Stimulated activated CD8-positive, alpha-beta memory T cell treated with anti-CD3 and anti-CD28 coated beads, Interleukin-12 subunit alpha, Interleukin-12 subunit beta, amount 100 ng/mL, for 4 hours (primary cell): ENCODE measurements around the gene BIRC6.
"Not testable (repeated sequence)": the region's sequence is repeated elsewhere in the genome, so short reads cannot be mapped to it uniquely, and the experiment has no call there.

Experiments used
- DNase-seq: peaks from one replicate; pipeline ENCODE4 v3.0.0-alpha.2; 2020; ENCODE audit warnings: low read depth

The BIRC6 gene

DNA sequence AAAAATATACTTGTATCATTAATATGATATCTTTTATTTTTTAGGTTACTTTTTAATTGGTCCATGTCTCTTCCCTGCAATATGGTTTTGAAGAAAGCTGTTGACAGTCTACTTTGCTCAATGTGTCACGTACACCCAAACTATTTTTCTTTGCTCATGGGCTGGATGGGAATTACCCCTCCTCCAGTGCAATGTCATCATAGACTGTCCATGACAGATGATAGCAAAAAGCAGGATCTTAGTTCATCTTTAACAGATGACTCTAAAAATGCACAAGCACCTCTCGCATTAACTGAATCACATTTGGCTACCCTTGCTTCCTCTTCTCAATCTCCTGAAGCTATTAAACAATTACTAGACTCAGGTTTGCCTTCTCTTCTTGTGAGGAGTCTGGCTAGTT, 158.1 kb downstream of the BIRC6 start:
- DNase-seq: no peak

DNA sequence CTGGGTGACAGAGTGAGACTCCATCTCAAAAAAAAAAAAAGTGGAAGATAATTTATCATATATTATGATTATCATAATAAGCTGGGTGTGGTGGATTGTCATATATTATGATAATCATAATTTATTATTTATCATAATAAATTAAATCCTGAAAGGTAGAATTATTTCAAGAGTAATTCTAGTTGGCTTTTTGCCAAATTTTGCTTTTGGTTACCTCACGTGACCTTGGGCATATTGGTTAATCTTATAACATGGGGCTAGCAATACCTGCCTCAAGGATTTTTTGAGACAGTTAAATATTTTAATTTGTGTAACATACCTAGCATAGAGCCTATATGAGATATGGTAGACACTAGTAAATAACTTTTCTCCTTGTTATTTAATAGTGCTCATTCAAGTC, 159.7 kb downstream of the BIRC6 start:
- no peak for DNase-seq

DNA sequence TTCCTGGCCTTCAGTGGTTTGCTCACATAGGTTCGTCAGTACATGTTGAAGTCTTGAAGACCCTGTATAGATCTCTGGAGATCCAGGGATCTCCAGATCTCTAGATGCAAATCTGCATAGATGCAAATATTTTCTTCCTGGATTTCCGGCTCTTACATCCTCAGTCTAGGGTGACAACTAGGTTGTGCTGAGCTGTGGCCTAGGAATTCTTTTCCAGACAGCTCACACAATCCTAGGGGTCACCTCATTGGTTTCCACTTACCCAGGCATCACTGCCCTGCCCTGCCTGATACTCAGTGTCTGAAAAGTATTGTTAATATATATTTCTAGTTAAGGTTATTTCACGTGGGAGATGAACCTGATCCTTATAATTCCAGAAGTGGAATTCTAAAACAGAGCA, 165.9 kb downstream of the BIRC6 start:
- no peak for DNase-seq

DNA sequence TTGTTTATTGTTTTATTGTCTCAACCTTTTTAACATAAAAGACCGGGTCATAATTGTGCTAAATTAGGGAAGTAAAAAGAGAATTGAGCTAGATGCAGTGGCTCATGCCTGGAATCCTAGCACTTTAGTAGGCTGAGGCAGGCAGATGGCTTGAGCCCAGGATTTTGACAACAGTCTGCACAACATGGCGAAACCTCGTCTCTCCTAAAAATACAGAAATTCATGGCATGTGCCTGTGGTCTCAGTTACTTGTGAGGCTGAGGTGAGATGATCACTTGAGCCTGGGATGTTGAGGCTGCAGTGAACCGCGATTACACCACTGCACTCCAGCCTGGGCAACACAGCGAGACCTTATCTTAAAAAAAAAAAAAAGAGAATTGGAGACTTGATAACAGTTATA, 166.9 kb downstream of the BIRC6 start:
- no peak for DNase-seq

DNA sequence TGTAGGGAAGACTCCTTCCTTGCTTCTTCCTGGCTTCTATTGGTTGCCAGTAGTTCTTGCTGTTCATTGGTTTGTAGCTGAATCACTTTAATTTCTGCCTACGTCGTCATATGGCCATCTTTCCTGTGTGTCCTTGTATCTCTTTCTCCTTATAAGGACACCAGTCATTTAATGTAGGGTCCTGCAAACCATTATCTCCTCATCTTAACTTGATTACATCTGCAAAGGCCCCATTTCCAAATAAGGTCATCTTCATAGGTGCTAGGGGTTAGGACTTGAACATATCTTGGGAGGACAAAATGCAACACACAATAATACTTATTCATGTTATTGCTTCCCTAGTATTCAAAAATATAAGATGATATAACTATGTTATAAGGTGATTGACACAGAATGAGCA, 175.5 kb downstream of the BIRC6 start:
- no peak for DNase-seq

DNA sequence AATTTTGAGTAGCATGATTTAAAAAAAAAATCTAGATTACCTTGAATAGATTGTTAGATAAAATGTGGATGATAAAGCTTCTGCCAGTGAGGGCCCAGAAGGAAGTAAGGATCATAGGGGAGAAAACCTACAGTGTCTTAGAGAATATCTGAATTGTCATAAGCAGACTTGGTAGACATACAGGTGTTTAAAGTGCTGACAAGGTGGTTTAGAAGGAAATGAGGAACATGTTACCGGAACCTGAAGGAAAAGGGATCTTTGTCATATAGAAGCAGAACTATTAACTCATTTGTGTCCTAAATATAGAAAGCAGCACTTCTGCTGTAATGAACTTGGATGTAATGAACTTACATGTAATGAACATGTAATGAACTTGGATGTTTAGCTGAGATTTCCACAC, 176.1 kb downstream of the BIRC6 start:
- DNase-seq: no peak

DNA sequence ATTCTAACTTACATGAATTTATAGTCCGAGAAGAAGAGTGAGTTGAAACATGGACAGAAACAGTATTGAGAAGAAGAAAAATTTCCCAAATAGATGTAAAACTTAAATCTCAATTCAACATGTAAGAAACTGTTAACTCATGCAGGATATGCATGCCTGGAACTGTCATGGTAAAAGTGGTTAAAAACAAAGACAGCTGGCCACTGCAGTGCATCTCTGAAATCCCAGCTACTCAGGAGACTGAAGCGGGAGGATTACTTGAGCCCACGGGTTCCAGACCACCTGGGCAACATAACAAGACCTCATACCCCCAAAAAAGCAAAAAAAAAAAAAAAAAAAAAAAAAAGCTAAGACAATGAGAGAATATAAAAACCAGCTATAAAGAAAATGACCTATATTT, 178.0 kb downstream of the BIRC6 start:
- no peak for DNase-seq

- no peak for DNase-seq
Measured at GRCh38 chr2:32538735-32539134, 181.9 kb downstream of the BIRC6 start.

GRCh38 chr2:32552483-32552882, 195.7 kb downstream of the BIRC6 start:
- DNase-seq: not testable (repeated sequence)

DNA sequence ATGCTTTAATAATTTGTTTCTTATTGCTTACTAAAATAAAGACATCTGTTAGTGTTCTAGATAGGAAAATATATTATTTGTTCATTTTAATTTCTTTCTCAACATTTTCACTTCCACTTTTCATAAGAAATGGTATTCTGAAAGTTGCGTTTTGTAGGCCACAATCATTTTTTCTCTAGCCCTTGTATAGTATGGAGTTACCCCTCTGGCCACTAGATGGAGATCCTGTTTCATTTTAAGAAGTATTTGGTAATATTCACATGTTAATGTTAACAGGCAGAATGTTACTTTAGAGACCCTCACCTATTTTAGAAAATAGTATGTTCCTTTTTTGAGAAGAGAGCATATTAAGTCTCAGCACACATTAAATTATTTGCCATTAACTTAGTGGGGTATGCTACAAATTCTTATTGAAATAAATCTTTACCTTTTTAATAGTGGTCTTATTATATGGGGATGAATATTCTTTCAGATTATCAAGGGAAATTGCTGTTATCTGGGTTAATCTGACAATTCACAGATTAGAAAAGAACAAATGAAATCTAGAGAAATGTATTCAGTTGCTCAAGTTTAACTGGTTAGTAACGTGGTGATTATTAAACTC, 197.1 kb downstream of the BIRC6 start:
- no peak for DNase-seq

DNA sequence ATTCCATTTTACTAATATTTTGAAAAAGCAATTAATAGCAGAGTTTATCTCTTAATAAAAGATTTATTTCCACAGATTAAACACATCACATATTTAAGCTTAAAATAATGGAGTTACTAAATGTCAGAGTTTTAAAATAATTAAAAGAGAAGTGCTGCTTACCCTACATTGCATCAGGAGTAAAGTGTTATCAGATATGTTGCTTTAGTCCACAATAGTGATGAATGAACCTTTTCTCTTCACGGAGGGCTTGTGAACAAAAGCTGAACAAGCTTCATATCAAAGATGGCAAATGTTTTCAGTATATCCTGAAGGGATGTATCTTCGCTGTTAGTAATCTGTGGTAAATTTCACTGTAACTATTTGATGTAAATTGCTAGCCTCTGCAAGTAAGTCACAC, 201.7 kb downstream of the BIRC6 start:
- DNase-seq: no peak

- no peak for DNase-seq
Measured at GRCh38 chr2:32559136-32559535, 202.3 kb downstream of the BIRC6 start.

GRCh38 chr2:32562906-32563305, 206.1 kb downstream of the BIRC6 start:
- DNase-seq: no peak

- no peak for DNase-seq
Measured at GRCh38 chr2:32564417-32565035, 207.7 kb downstream of the BIRC6 start.

GRCh38 chr2:32565902-32566301, 209.1 kb downstream of the BIRC6 start:
- DNase-seq: no peak

GRCh38 chr2:32572030-32572429, 215.2 kb downstream of the BIRC6 start:
- no peak for DNase-seq

DNA sequence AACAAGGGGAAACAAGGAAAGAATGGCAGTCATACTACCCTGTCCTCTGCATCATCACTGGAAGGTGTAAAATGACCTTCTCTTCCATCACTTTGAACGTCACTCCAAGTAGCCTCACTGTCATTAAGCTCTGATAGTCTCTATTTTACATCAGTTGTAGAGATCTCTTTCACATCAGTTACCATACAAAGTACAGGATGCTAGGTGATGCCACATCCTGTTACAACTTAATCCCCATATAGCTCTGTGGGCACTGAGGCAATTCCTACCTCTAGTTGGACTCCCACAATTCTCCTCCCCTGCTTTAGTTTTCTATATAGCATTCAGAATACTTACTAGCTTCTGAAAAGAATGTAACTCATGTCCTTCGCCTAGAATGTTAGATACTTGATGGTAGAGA, 215.9 kb downstream of the BIRC6 start:
- DNase-seq: no peak

DNA sequence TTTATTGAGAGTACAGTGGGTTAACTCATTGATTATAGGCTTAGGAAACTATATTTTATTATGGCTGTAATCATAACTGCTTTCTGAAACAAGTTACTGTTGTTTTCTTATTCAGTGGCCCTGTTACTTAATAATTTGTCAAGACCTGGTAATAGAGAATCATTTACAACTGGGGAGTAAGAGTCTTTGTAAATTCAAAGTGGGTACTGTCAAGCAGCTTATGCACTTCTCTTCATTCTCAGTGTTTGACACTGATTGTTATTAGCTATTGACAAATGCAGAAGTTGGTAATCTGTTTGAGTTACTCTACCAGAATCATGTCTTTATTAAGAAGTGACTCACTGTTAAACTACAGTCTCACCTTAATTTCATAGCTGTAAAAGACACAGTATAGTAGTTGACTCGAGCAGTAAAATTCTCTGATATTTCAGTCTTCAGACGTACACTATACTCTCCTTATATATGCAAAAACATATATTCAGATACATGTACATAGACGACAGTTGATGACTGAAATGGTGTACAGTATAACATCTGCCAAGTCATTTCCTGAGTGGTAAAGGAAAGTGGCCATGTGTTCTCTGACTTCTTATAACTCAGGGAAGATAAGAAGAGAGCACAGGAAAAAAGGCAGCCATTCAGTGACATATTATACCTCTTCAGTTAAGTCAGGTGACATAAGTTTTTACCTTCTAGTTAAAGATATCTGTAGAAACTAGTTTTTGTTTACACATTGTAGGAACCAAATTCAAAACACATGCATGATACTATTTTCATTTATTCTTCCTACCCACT, 235.0 kb downstream of the BIRC6 start:
- DNase-seq: no peak

- no peak for DNase-seq
Measured at GRCh38 chr2:32594573-32594972, 237.8 kb downstream of the BIRC6 start.

GRCh38 chr2:32611366-32611765, 254.5 kb downstream of the BIRC6 start:
- DNase-seq: no peak

DNA sequence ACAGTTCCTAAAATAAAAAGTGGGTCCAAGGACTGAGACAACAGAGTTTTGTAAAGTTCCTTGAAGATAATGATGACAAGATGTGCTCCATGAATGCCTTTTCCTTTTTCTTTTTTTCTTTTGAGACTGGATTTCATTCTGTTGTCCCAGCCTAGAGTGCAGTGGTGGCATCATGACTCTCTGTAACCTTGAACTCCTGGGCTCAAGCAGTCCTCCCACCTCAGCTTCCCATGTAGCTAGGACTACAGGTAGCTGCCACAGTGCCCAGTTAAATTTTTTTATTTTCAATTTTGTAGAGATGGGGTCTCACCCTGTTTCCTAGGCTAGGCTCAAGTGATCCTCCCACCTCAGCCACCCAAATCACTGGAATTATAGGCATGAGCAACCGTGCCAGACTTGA, 254.9 kb downstream of the BIRC6 start:
- no peak for DNase-seq

DNA sequence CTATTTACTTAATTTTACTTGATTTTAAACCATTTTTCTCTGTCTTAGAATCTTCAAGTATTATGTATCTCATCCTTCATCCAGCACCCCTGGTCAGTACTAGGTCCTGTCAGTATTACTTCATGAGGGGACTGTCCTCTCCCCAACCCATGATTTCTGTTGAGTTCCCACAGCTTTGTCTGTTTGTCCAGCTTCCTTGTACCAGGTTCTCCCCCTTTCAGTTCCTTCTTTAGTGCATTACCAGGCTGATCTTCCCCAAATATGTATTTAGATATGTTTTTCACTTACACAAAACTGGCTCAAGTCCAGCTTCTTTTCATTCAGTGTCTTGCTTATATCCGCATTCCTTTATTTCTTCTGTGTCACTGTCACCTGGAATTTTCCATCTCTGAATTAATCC, 257.3 kb downstream of the BIRC6 start:
- DNase-seq: no peak

- DNase-seq: no peak
Measured at GRCh38 chr2:32617599-32618189, 260.9 kb downstream of the BIRC6 start.
